GM12878 (cell line): ENCODE data around the gene POLR3K. TPM values are rescaled to one million over a fixed set of nuclear protein-coding genes. Genes with fewer than 3 reads are reported as not detected.

ENCODE experiments used
- ATAC-seq: fragments of 200-7000 bp; cut with Tn5 transposase; 3 replicates; pipeline ENCODE4 v1.9.1; 2020; ENCODE audit warnings: mild to moderate bottlenecking, moderate library complexity
- BruUV-seq: library from RNA; stranded (reverse); fragments of 400-500 nt; replicated peaks from 2 replicates; lab custom pipeline; 2021; lab: Mats Ljungman, UMichigan
- CTCF ChIA-PET: fragments of 300-600 bp; sonication (Branson Sonifier 250); formaldehyde crosslinking; extraction: SDS; loops from one replicate; lab custom pipeline; 2021; ENCODE audit warnings: inconsistent platforms; lab: Yijun Ruan, JAX
- POLR2A ChIA-PET: fragments of 350-600 bp; formaldehyde crosslinking; extraction: SDS; loops from one replicate; lab custom pipeline; 2021; ENCODE audit warnings: inconsistent platforms; lab: Charles Lee
- RAD21 ChIA-PET: fragments of 300-600 bp; sonication (Branson Sonifier 250); formaldehyde crosslinking; loops from one replicate; lab custom pipeline; 2023; ENCODE audit warnings: antibody characterized with exemption; ENCODE audit not compliant: unreplicated experiment; lab: Charles Lee
- SMC1A ChIA-PET: fragments of 300-600 bp; sonication (Branson Sonifier 250); formaldehyde crosslinking; loops from one replicate; lab custom pipeline; 2023; ENCODE audit not compliant: unreplicated experiment, uncharacterized antibody; lab: Charles Lee
- DNase-seq: peaks from one replicate; pipeline ENCODE4 v3.0.0-alpha.2; 2011; ENCODE audit warnings: low read depth, low spot score
- FAIRE-seq: peaks from 3 replicates; lab custom pipeline; 2011; peaks lifted over from hg19 to GRCh38; lab: Jason Lieb, UNC
- H2AFZ ChIP-seq: 2 replicates; pipeline ENCODE4 v1.6.0; 2011; ENCODE audit warnings: low read depth, low read length, control low read depth; ENCODE audit not compliant: control insufficient read depth
- H3K27ac ChIP-seq: 2 replicates; pipeline ENCODE4 v1.5.1; 2011; ENCODE audit warnings: control low read depth; ENCODE audit not compliant: control insufficient read depth, insufficient read depth
- H3K27me3 ChIP-seq, 2 experiments: replicated peaks in 1 of 2; 2 replicates each; pipeline versions ENCODE4 v1.6.0 to v1.6.1; 2011; ENCODE audit warnings: low read length in 1 of 2; ENCODE audit not compliant: control insufficient read depth in 2 of 2, insufficient read depth in 2 of 2
- H3K36me3 ChIP-seq, 2 experiments: 2 replicates each; pipeline ENCODE4 v1.5.1; 2011; ENCODE audit warnings: low read length in 1 of 2; ENCODE audit not compliant: control insufficient read depth in 2 of 2, insufficient read depth in 2 of 2
- H3K4me1 ChIP-seq: 2 replicates; pipeline ENCODE4 v1.6.1; 2011; ENCODE audit warnings: mild to moderate bottlenecking, low read length, moderate library complexity, mixed read lengths; ENCODE audit not compliant: control insufficient read depth, insufficient read depth
- H3K4me2 ChIP-seq: 2 replicates; pipeline ENCODE4 v1.6.0; 2011; ENCODE audit warnings: control low read depth; ENCODE audit not compliant: control insufficient read depth, insufficient read depth
- H3K4me3 ChIP-seq: fragments of 200-600 bp; sonication (generic); 2 replicates; pipeline ENCODE4 v1.5.1; 2016
- H3K79me2 ChIP-seq: 2 replicates; pipeline ENCODE4 v1.6.0; 2011; ENCODE audit warnings: low read length; ENCODE audit not compliant: control insufficient read depth, insufficient read depth
- H3K9ac ChIP-seq: 2 replicates; pipeline ENCODE4 v1.8.0; 2011; ENCODE audit warnings: low read length, control low read depth, mixed read lengths; ENCODE audit not compliant: control insufficient read depth, insufficient read depth
- H3K9me3 ChIP-seq: replicated peaks from 3 replicates; pipeline ENCODE4 v1.5.1; 2011; ENCODE audit warnings: mild to moderate bottlenecking, low read length; ENCODE audit not compliant: control insufficient read depth, insufficient read depth
- H4K20me1 ChIP-seq: 2 replicates; pipeline ENCODE4 v1.6.0; 2011; ENCODE audit not compliant: control insufficient read depth, insufficient read depth
- CBFB ChIP-seq: IDR thresholded peaks from 2 replicates; pipeline ENCODE4 v1.6.1; 2016; ENCODE audit warnings: antibody characterized with exemption, low read depth
- DPF2 ChIP-seq: fragments of 450-650 bp; IDR thresholded peaks from 2 replicates; pipeline ENCODE4 v1.6.1; 2017; ENCODE audit warnings: mild to moderate bottlenecking
- ETV6 ChIP-seq, 2 experiments: fragments of 450-650 bp in 1 of 2; IDR thresholded peaks in 1 of 2; conservative IDR thresholded peaks in 1 of 2; 2 replicates each; pipeline ENCODE4 v1.6.1; 2014; ENCODE audit warnings: antibody characterized with exemption in 1 of 2, borderline replicate concordance in 1 of 2, low read depth in 1 of 2, mild to moderate bottlenecking in 1 of 2, moderate library complexity in 1 of 2
- HCFC1 ChIP-seq: fragments of 150-350 bp; IDR thresholded peaks from 2 replicates; pipeline ENCODE4 v1.6.1; 2014; ENCODE audit warnings: low read length
- HDAC2 ChIP-seq: fragments of 200-600 bp; sonication (generic); IDR thresholded peaks from 2 replicates; pipeline ENCODE4 v1.6.1; 2017
- KDM1A ChIP-seq: fragments of 200-600 bp; sonication (generic); IDR thresholded peaks from 2 replicates; pipeline ENCODE4 v1.6.1; 2016; ENCODE audit warnings: borderline replicate concordance
- NR2F1 ChIP-seq: fragments of 450-650 bp; conservative IDR thresholded peaks from 2 replicates; pipeline ENCODE4 v1.6.1; 2017; ENCODE audit warnings: mild to moderate bottlenecking
- POLR2AphosphoS2 ChIP-seq: IDR thresholded peaks from 2 replicates; pipeline ENCODE4 v1.6.1; 2011; ENCODE audit warnings: low read depth, mild to moderate bottlenecking, low read length, improper control_type of control experiment, moderate library complexity
- POU2F2 ChIP-seq: IDR thresholded peaks from 3 replicates; pipeline ENCODE4 v1.6.1; 2011; ENCODE audit warnings: low read depth, mild to moderate bottlenecking, low read length, borderline replicate concordance
- RAD21 ChIP-seq: IDR thresholded peaks from 2 replicates; pipeline ENCODE4 v1.6.1; 2011; ENCODE audit warnings: mild to moderate bottlenecking, low read depth, low read length, moderate library complexity; ENCODE audit not compliant: insufficient read depth
- RAD51 ChIP-seq: fragments of 450-650 bp; IDR thresholded peaks from 2 replicates; pipeline ENCODE4 v1.6.1; 2016; ENCODE audit warnings: moderate library complexity, mild to moderate bottlenecking, inconsistent platforms
- RBBP5 ChIP-seq: fragments of 200-600 bp; sonication (generic); conservative IDR thresholded peaks from 2 replicates; pipeline ENCODE4 v1.6.1; 2016
- SIX5 ChIP-seq: IDR thresholded peaks from 2 replicates; pipeline ENCODE4 v1.6.1; 2011; ENCODE audit warnings: mild to moderate bottlenecking, low read depth, low read length, moderate library complexity; ENCODE audit not compliant: severe bottlenecking
- SREBF1 ChIP-seq: IDR thresholded peaks from 2 replicates; pipeline ENCODE4 v1.6.1; 2012; ENCODE audit warnings: mild to moderate bottlenecking, low read length
- ZNF207 ChIP-seq: fragments of 450-650 bp; IDR thresholded peaks from 2 replicates; pipeline ENCODE4 v1.6.1; 2014; ENCODE audit warnings: antibody characterized with exemption, mild to moderate bottlenecking, borderline replicate concordance
- ZSCAN29 ChIP-seq: fragments of 450-650 bp; IDR thresholded peaks from 2 replicates; pipeline ENCODE4 v1.6.1; 2017; ENCODE audit warnings: mild to moderate bottlenecking, moderate library complexity
- ZZZ3 ChIP-seq: IDR thresholded peaks from 2 replicates; pipeline ENCODE4 v1.6.1; 2011; ENCODE audit warnings: low read depth; ENCODE audit not compliant: control insufficient read depth, insufficient read length
- WGBS: methylation state at CpG from one replicate; pipeline ENCODE4 v1.1.6; 2016; ENCODE audit warnings: low lambda C conversion rate; ENCODE audit not compliant: insufficient replicate concordance, insufficient coverage; ENCODE audit errors: missing lambda C conversion rate; 5-methylcytosine and 5-hydroxymethylcytosine counted together
- in situ Hi-C: fragments of 300-500 bp; cut with MboI; formaldehyde crosslinking; loops from 9 replicates; pipeline ENCODE4 v1.14.3; 2018; ENCODE audit warnings: mixed read lengths
- intact Hi-C: fragments of 100-400 bp; cut with micrococcal nuclease; formaldehyde crosslinking; loops from one replicate; pipeline ENCODE4 v1.14.2; 2022; ENCODE audit not compliant: unreplicated experiment
- polyA plus RNA-seq, 11 experiments: library from polyadenylated mRNA; depleted of rRNA in 4 of 11; unstranded in 6 of 11; stranded (reverse) in 5 of 11; fragments of >200 nt; fragmentation: Nextera tagmentation in 4 of 11; fragmentation: Illumina TruSeq in 1 of 11; extraction: Ambion mirVana in 4 of 11; extraction: Trizol in 1 of 11; gene quantifications; 1 replicate in 1 of 11; 2 replicates in 10 of 11; pipeline versions ENCODE4 v1.2.1 to v1.2.3, GENCODE V29; 2011 to 2016; ENCODE audit warnings: inconsistent platforms in 2 of 11, missing spikeins in 2 of 11, low read depth in 1 of 11
- total RNA-seq, 4 experiments: library from RNA; depleted of rRNA in 3 of 4; stranded (reverse); fragments of >200 nt in 3 of 4; fragmentation: Illumina TruSeq in 1 of 4; extraction: Trizol in 1 of 4; gene quantifications; 2 replicates each; pipeline versions ENCODE4 v1.2.1 to v1.2.3, GENCODE V29; 2013 to 2021
- TF ChIP-seq, protein P1 (sequence below): fragments of 450-650 bp; IDR thresholded peaks from 2 replicates; pipeline ENCODE4 v1.6.1; 2018; ENCODE audit warnings: mild to moderate bottlenecking, low read depth, moderate library complexity; ENCODE audit not compliant: partially characterized antibody
- TF ChIP-seq, protein P2 (sequence below): IDR thresholded peaks from 2 replicates; pipeline ENCODE4 v1.6.1; 2012; ENCODE audit warnings: low read length, inconsistent platforms

POLR3K gene
- total and polyA plus RNA-seq, 10 of the 15 experiments (the other 5 are each of a cell fraction or from before 2014, with no cell fraction given), result 25.3 to 222 (median 64.0) TPM

DNA sequence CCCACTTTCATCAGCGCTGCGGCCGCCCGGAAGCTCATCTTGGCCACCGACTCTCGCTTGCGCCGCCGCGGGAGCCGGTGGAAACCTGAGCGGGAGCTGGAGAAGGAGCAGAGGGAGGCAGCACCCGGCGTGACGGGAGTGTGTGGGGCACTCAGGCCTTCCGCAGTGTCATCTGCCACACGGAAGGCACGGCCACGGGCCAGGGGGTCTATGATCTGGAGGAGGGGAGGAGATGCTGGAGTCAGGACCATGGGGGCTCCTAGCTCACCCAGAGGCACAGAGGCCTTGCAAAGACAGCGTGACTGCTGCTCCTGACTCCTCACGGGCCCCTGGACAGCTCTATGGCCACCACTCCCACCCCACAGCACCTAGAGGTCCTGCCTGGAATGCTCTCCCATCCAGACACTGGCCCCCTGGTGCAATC is 9.6 kb upstream of the POLR3K start:
- WGBS, result 62% methylated on average over 21 of the region's 21 CpGs
- H4K20me1 ChIP-seq, result no peaks in the 10 kb centered on the region
- no peak overlapping the region for H3K4me2 ChIP-seq
- FAIRE-seq (no peak), ATAC-seq (no peak)
- in situ Hi-C loops, result no loop called here
- intact Hi-C loops, result no loop called here
- no peaks in the 10 kb centered on the region for H3K79me2 ChIP-seq
- SMC1A ChIA-PET, result interaction anchor here (2.9 to 6.4 kb wide), 3 partner anchors 10 to 45 kb away, joined by 10 to 77 read pairs (median 14); partner anchors contain the start of genes POLR3K and SNRNP25
- no peak for TF ChIP-seq NR2F1
- TF ChIP-seq KDM1A, result no peak
- TF ChIP-seq ZZZ3, result no peak
- no peak for TF ChIP-seq SREBF1
- no peak for TF ChIP-seq SIX5
- no peak for TF ChIP-seq DPF2
- no peak for TF ChIP-seq RBBP5
- TF ChIP-seq, protein P1, sequence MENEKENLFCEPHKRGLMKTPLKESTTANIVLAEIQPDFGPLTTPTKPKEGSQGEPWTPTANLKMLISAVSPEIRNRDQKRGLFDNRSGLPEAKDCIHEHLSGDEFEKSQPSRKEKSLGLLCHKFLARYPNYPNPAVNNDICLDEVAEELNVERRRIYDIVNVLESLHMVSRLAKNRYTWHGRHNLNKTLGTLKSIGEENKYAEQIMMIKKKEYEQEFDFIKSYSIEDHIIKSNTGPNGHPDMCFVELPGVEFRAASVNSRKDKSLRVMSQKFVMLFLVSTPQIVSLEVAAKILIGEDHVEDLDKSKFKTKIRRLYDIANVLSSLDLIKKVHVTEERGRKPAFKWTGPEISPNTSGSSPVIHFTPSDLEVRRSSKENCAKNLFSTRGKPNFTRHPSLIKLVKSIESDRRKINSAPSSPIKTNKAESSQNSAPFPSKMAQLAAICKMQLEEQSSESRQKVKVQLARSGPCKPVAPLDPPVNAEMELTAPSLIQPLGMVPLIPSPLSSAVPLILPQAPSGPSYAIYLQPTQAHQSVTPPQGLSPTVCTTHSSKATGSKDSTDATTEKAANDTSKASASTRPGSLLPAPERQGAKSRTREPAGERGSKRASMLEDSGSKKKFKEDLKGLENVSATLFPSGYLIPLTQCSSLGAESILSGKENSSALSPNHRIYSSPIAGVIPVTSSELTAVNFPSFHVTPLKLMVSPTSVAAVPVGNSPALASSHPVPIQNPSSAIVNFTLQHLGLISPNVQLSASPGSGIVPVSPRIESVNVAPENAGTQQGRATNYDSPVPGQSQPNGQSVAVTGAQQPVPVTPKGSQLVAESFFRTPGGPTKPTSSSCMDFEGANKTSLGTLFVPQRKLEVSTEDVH, result no peak
- no peak for TF ChIP-seq CBFB
- no peak for TF ChIP-seq POU2F2
- TF ChIP-seq, protein P2, sequence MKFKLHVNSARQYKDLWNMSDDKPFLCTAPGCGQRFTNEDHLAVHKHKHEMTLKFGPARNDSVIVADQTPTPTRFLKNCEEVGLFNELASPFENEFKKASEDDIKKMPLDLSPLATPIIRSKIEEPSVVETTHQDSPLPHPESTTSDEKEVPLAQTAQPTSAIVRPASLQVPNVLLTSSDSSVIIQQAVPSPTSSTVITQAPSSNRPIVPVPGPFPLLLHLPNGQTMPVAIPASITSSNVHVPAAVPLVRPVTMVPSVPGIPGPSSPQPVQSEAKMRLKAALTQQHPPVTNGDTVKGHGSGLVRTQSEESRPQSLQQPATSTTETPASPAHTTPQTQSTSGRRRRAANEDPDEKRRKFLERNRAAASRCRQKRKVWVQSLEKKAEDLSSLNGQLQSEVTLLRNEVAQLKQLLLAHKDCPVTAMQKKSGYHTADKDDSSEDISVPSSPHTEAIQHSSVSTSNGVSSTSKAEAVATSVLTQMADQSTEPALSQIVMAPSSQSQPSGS, result no peak
- no peak for TF ChIP-seq HCFC1
- no peak for TF ChIP-seq RAD21
- TF ChIP-seq POLR2AphosphoS2, result no peak
- TF ChIP-seq RAD51, result no peak
- no peak for TF ChIP-seq ZNF207
- no peak for TF ChIP-seq ZSCAN29
- TF ChIP-seq ETV6 (conservative IDR thresholded peaks at IDR 0.05 in 1 of 2, IDR thresholded peaks at IDR 0.05 in 1 of 2; ENCODE audit: borderline replicate concordance in 1 of 2, low read depth in 1 of 2), result no peak
- TF ChIP-seq HDAC2, result no peak
- TF ChIP-seq, all 136 proteins: peak for 0
- Histone ChIP-seq H3K27me3 (no peaks in the 10 kb centered on the region), H3K9me3 (no peaks in the 10 kb centered on the region), H3K36me3 (no peaks in the 10 kb centered on the region; a peak in 1 of 4 replicates), H3K4me3 (no peak overlapping the region), H3K4me1 (no peaks in the 10 kb centered on the region), H3K9ac (no peak overlapping the region), H2AFZ (no peak overlapping the region), H3K27ac (no peak overlapping the region)
- no peak for DNase-seq
- CTCF ChIA-PET, result interaction anchor here (1.0 to 14.2 kb wide), 5 partner anchors 10 to 42 kb away, joined by 4 to 319 read pairs (median 36); partner anchors contain the start of genes MPG and POLR3K
- no TSS peak for BruUV-seq
- RAD21 ChIA-PET, result interaction anchor here (6.5 kb wide), 1 partner anchor 33 kb away, joined by 132 read pairs; no protein-coding TSS in a partner anchor
- POLR2A ChIA-PET, result no interaction called here
